GM10248 (cell line): ENCODE data around the gene TAOK1.

Experiments
- CTCF ChIA-PET: fragments of 300-600 bp; sonication (Branson Sonifier 250); formaldehyde crosslinking; extraction: SDS; loops from one replicate; lab custom pipeline; 2021; ENCODE audit warnings: antibody characterized with exemption; lab: Yijun Ruan, JAX
- POLR2A ChIA-PET: fragments of 350-650 bp; sonication (Branson Sonifier 250); formaldehyde crosslinking; extraction: SDS; loops from one replicate; lab custom pipeline; 2020; ENCODE audit warnings: antibody characterized with exemption; lab: Yijun Ruan, JAX
- DNase-seq: peaks from one replicate; pipeline ENCODE4 v3.0.0; 2012; ENCODE audit errors: extremely low spot score
- CTCF ChIP-seq: IDR thresholded peaks from 2 replicates; pipeline ENCODE4 v1.5.1; 2012; ENCODE audit warnings: mild to moderate bottlenecking, low read depth; ENCODE audit errors: extremely low read depth, missing control alignments, control extremely low read depth

Gene TAOK1

GRCh38 chr17:29384901-29385300, 5.3 kb upstream of the TAOK1 start:
- no peak for TF ChIP-seq CTCF
- no peak for DNase-seq
- CTCF ChIA-PET, result interaction anchor here (1.1 to 10.7 kb wide), 3 partner anchors 12 to 169 kb away, joined by 3 to 108 read pairs (median 3); no protein-coding TSS in a partner anchor
- POLR2A ChIA-PET, result no interaction called here

- DNase-seq, result no peak
- CTCF ChIA-PET, result interaction anchor here (1.2 to 10.7 kb wide), 2 partner anchors 14 to 150 kb away, joined by 5 to 108 read pairs; no protein-coding TSS in a partner anchor
- no peak for TF ChIP-seq CTCF
- POLR2A ChIA-PET, result no interaction called here
These were observed 3.4 kb upstream of the TAOK1 start for GRCh38 chr17:29386760-29387159.

GRCh38 chr17:29388937-29389336, 1.2 kb upstream of the TAOK1 start:
- CTCF ChIA-PET, result no interaction called here

GRCh38 chr17:29390851-29391631, 878 bp downstream of the TAOK1 start:
- ChIA-PET CTCF (interaction anchor here (1.6 to 2.3 kb wide), 2 partner anchors 21 to 146 kb away, joined by 4 to 8 read pairs; no protein-coding TSS in a partner anchor), POLR2A (interaction anchor here (0.6 kb wide), 2 partner anchors 27 to 707 kb away, joined by 3 to 5 read pairs; no protein-coding TSS in a partner anchor)
- DNase-seq, result no peak
- TF ChIP-seq CTCF, result no peak

More at GRCh38 chr17:29388937-29389336, 1.2 kb upstream of the TAOK1 start:
- no peak for TF ChIP-seq CTCF
- POLR2A ChIA-PET, result no interaction called here
- DNase-seq, result no peak

- no peak for DNase-seq
- CTCF ChIA-PET, result interaction anchor here (1.0 to 2.3 kb wide), 3 partner anchors 15 to 23 kb away, joined by 3 to 8 read pairs (median 3); no protein-coding TSS in a partner anchor
- POLR2A ChIA-PET, result no interaction called here
- TF ChIP-seq CTCF, result no peak
These were observed 3.3 kb downstream of the TAOK1 start for GRCh38 chr17:29393436-29393835.

- CTCF ChIA-PET, result interaction anchor here (0.8 kb wide), 1 partner anchor 25 kb away, joined by 3 read pairs; no protein-coding TSS in a partner anchor
- no peak for TF ChIP-seq CTCF
- POLR2A ChIA-PET, result no interaction called here
- DNase-seq, result no peak
These were observed 4.6 kb downstream of the TAOK1 start for GRCh38 chr17:29394761-29395160.
